GM18907 (cell line): ENCODE data around the gene TOR1B.

Experiments
- ATAC-seq: cut with Tn5 transposase; IDR thresholded peaks from one replicate; pipeline ENCODE4 v1.9.1; 2021; ENCODE audit warnings: mild to moderate bottlenecking, moderate library complexity; ENCODE audit not compliant: unreplicated experiment

The TOR1B gene

DNA sequence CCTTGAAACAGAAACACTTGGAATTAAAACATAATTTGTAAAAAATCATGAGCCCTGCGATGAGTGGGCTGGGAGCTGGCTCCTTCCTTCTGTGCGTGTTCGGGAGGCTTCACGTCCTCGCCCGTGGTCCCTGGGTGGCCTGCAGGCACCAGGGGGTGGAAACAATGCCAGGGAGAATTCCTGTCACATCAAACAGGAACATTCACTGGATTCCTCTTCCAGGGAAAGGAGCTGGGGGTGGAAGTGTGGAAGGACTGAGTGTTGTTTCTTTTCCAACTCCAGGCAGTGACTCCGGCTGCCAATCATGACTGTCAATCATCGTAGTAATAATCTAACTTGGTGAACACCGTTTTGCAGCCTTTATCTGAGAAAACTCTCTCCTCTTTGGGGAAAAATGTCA is 10.7 kb downstream of the TOR1B start:
- ATAC-seq = no peak

DNA sequence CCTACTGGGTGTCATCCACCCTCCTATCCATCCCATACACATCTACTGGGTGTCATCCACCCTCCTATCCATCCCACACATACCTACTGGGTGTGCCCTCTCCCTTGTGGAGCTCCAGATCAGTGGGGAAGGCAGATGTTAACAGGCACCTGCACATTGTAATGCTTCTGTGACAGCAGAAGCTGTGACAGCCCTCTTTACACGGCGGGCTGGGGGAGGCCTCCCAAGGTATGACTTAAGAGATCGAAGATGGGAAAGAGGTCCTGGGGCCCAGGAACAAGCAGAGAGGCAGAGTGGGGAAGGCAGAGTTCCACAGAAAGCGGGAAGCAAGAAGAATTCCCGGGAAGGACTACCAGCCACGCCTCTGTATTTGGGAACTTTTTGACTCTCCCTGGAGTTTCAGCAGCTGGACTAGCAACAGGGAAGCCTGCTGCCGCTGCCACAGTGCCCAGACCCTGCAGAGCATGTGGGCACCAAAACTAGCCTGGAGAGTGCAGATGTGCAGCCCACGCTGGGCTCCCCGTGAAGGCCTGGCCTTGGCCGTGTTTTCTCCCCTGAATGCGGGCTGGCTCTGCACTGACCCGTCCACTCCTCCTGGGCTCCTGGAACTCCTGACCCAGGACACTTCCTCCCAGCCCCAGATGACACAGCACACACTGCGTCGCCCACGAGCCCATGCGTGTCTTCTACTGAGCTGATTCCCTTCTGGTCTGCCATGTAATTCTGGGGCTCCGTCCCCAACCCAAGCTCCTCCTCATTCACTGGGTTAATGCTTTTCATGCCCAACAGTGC is 11.6 kb downstream of the TOR1B start:
- ATAC-seq = no peak

DNA sequence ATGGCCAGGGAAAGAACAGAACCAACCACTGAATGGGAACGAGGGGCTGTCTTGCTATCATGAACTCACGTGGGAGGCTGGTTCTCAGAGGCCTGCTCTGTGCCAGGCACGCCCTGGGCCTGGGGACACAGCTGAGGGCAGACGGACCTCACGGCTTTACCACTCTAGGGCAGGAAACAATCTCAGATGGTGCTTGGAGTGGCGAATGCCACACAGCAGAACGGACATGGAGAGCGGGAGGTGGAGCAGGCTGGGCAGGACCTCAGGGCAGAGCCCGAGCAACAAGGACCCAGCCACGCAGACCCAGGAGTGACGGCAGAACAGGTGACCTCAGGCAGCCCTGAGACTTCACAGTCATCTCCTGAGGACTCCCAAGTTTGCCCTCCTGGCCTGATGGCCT is 12.3 kb downstream of the TOR1B start:
- ATAC-seq = no peak

DNA sequence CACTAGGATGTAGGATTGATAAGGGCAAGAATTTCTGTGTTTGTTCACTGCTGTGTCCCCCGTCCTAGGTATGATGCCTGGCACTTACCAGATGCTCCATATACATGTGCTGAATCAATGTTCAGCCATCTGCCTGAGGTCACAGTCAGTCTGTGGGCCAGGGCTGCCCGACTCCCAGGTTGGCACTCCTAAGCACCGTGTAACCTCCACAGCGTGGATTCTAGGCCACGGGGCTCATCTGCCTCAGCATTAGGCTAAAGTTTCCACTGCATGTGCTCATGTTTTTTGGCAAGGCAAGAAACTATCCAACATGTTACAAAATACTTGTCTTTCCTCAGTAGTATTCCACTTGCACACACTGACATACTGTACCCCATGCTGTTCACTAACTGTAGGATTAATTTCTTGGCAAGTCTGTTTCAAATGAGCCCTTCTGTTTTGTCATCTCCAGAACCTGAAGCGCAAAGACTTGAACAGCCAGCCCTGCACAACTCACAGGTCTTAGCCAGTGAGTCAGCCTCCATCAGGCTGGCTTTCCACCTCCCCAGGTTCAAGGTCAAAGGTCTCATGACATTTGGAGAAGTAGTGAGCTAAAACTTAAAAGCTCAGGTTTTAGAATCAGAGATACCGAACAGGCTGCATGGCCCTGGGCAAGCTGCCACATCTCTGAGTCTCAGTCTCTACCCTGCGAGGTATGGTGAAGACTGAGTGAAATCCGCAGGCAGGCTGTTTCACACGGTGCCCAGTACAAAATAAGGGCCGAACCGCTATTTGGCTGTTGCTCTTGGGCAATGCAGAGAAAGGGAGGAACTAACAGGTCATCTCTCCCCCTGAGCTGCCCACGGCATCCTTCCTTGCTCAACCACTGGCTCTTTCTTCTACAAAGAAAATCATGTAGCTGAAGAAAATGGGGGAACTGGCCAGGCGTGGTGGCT is 13.8 kb downstream of the TOR1B start:
- ATAC-seq = no peak

DNA sequence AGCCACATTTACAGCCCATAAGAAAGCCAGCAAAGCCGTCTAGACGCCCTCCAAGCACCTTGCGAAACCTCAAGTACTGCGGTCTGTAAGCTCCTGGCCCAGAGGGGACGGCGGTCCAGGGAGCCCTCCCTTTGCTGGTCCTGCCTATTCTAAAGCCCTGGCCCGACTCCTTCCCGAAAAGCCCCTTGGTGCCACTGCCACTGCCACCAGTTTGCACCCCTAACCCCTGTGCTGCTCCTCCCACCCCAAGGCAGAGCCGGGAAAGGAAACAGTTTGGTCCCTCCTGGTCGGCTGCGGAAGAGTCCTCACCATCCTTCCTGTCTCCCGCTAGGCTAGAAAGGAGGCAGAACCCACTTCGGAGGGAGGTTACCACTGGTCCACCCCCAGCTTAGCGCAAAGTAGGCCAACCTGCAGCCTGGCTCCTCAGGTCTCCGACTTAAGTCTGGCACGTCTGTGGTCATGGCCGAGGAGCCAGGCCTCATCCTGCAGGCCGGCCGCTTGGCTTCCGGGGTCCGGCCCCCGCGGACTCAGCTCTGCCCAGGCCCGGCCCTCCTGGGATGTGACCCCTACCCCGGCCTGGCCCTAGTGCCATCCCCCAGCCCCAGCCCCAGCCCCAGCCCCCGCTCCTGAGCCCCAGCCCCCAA is 20.0 kb downstream of the TOR1B start:
- no peak for ATAC-seq

DNA sequence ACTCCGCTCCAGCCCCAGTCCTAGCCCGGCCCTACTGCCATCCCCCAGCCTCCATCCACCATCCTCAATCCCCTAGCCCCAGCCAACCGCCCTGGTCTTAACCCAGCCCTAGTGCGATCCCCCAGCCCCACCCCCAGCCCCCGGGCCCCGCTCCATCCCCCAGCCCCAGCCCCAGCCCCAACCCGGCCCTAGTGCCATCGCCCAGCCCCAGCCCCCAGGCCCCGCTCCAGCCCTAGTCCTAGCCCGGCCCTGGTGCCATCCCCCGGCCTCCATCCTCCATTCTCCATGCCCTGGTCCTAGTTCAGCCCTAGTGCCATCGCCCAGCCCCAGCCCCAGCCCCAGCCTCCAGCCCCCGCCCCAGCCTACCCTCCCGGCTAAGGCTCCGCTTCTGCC is 20.6 kb downstream of the TOR1B start:
- ATAC-seq = no peak

DNA sequence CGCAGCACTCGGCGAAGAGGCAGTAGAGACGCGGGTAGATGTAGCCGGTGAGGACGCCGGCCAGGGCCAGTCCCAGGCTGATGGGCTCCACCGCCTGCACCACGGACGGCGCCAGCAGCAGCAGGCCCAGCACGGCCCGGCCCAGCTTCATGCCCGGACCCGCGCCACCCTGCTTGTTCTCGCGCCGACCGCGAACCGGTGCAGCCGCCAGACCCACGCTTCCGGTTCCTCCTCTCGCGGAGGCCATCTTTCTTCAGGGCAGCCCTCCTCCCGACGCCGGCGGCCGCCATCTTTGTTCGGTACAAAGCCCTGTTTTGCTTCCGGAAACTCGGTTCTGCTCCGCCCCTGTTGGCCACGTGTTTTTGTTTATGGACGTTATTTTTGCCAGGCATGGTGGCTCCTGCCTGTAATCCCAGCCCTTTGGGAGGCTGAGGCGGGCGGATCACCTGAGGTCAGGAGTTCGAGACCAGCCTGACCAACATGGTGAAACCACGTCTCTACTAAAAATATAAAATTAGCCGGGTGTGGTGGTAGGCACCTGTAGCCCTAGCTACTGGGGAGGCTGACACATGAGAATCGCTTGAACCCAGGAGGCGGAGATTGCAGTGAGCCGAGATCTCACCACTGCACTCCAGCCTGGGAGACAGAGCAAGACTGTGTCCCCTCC is 21.1 kb downstream of the TOR1B start, which contains the start of gene TOR1A:
Gene TOR1A (minus strand): TSS at position 202 of the 667 bp plus-strand sequence. CDS start 51 bp downstream, at position 151.
- peak; percentile 82 for ATAC-seq

DNA sequence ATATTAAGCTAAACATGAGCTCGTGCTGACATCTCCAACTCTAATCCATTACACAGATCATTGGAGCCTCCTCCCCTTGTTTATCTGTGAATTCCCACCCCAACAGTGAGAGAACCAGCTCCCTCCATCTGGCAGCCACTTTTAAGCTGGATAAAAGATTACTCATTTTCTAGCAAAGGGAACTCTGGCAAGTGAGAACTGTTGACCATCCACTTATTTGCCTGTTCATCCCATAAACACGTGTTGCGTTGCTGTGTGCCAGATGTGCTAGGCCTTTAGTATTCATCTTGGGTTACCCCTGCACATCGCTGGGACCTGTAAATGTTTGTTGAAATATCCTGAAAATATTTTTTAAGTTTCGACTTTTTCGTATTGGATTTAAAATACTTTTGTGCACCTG is 23.4 kb downstream of the TOR1B start:
- ATAC-seq = no peak

DNA sequence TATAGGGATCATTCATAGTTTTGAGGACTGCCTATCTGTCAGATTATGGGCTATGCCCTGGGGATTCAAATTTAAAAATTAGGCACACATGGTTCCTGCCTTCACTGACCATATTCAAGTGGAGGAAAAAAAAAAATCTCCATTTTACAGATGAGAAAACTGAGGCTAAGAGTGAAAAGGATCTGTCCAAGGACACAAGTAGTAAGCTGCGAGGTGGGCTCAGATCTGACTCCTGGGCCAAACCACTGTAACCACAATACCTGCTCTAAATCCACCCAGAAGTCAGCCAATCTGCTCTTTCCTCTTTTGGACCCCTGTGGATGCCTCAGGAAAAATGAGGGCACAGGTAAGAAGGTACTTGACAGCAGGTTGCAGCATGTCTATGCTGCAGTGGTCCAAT is 23.8 kb downstream of the TOR1B start:
- ATAC-seq = no peak

DNA sequence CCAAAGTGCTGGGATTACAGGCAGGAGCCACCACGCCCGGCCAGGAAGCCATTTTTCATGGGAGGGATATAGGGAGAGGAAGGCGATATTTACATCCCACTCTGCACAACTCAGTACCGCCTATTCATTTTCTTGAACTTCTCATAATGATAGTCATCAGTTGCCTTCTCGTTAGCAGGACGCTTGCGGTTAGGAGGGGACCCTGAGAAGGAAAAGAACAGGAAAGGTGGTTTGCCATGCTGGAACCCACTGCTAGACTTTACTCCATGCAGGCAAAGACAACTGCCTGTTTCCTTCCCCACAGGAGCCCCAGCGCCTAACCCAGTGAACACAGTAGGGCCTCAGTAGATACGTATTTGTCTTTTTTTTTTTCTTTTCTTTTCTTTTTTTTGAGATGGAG is 25.1 kb downstream of the TOR1B start:
- no peak for ATAC-seq

DNA sequence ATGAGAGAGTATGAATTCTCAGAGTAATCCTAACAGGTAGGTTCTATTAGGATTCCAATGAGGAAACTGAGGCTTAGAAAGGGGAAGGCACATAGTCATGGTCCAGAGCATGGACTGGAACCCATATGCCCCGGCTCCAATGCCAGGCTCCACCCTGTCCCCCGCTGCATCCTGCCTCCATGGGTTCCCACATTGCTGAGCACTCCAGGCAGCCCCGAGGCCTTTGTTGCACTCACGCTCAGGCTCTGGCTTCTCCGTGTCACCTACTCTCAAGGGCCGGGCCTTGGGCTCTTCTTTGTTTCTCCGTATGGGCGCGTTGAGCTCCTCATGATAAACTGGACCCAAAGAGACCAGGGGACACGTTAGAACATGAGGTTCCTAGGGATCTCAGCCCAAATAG is 26.0 kb downstream of the TOR1B start:
- ATAC-seq = no peak

DNA sequence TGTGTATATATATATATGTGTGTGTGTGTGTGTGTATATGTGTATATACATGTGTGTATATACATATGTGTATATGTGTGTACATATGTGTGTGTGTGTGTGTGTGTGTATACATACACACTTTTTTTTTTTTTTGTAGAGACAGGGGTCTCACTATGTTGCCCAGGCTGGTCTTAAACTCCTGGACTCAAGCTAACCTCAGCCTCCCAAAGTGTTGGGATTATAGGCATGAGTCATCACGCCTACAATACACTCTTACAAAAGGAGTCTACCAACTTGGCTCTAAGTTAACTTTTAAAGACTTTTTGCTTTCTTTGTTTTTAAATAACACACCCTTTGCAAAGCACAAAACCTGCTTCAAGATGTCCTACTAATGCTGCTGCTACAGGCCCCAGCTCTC is 30.0 kb downstream of the TOR1B start:
- no peak for ATAC-seq

DNA sequence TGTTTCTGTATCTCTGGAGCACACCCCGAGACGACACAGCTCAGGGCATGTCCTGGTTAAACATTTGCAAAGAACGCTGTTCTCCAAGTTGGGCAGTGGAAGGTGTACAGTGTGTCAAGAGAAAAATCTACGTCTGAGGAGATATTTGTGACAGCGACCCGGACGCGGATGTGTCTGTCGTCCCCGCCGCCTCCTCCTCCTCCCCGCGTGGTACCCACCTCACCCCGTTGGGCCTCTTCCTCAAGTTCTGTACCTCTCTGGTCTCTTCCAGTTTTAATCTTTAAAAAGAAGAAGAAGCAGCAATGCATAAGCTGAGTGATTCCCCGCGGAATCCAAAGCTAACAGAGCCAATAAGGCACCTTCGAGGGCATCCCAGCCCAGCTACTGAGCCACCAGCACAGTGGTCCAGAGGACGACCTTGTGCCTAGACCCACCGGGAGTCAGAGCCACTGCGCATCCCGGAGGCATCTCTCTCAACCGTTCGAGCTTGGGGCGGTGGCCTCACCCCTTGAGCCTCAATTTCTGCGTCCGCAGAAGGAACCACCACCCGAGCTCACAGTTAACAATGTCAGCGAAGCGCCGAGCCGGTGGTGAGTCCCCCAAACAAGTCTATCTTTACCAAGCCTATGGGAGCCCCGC is 31.6 kb downstream of the TOR1B start:
- peak; percentile 30 for ATAC-seq

DNA sequence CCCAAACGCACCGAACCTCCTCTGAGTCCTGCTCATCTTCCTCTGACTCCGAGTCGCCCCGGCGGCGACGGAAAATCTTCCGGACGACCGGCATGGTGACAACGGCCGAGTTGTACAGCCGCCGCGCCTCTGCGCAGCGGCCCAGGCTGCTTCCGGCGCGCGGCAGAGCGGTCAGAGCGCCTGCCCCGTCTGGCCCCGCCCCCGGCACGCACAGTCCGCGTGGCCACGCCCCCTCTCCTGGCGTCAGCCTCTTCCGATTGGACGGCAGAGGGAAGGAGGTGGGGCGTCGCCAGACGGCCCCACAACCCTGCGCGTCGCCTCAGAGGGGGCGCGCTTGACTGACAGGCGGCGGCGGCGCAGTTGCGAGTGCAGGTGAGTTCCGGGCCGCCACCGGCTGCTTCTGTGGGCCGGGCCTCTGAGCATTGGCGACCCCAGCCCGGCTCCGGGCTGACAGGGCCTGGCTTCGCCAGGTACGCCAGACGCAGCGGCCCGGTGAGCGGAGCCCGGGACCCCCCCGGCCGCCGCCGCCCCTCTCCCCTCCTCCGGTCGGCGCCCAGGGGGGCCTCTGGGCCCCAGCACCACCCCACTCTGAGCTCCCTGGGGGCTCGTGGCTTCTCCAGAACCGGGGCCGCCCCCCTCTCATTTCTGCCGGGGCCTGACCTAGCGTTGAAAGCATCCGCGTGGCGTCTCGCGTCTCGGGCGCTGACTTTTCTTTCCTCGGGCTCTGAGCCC is 32.3 kb downstream of the TOR1B start, which contains the start of the genes C9orf78 and USP20:
Gene C9orf78 (minus strand): TSS at position 148 of the 732 bp plus-strand sequence. CDS start 54 bp downstream, at position 94.
Gene USP20 (plus strand): TSS at position 331 of the 732 bp plus-strand sequence. CDS start 17,098 bp downstream, outside the sequence.
- peak; percentile 85 for ATAC-seq

DNA sequence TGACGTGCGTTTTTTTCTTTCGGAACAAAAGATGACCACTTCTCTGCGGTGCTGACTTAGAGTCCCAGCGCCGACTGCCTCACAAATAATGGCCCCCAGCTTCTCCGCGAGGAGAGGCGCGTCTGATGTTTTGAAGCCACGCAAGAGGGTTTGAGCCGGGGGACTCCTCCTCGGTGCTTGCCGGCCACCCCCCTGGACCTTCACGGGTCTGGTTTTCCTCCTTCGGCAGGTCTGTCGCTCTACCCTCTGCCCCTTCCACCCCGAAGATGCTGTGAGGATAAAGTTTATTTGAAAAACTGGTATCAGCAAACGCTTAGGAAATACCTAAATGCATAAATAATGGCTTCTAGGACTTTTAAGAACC is 32.9 kb downstream of the TOR1B start:
- no peak for ATAC-seq

DNA sequence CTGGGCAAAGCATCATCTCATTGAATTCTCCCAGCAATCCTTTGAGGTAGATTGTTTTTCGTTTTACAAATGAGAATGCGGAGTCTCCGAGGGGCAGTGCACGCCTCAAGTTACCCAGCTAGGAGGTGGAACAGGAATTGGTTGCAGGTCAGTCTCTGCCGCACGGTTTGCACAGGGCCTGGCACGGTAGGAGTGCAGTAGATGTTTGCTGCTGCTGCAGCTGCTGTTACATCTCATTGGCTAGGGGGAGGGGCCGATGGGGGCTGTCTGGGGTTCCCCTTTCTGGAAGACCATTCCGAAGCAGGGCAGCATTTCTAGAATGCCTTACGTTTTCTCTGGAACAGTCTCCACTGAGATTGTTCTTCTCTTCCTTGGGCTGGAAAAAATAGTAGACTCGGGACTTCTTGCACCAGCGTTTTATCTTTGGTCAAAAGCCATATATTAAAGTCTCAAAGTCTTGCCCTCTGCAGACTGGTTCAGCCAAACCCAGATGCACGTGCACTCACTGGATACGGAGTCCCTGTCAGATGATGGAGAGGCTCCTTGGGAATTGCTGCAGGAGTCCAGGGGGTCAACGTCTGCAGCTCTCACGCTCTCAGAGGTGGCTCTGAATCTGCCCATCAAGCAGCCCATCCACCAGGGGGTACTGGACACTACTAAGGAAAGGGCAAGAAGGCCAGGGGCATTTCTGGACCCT is 33.5 kb downstream of the TOR1B start:
- ATAC-seq = no peak

DNA sequence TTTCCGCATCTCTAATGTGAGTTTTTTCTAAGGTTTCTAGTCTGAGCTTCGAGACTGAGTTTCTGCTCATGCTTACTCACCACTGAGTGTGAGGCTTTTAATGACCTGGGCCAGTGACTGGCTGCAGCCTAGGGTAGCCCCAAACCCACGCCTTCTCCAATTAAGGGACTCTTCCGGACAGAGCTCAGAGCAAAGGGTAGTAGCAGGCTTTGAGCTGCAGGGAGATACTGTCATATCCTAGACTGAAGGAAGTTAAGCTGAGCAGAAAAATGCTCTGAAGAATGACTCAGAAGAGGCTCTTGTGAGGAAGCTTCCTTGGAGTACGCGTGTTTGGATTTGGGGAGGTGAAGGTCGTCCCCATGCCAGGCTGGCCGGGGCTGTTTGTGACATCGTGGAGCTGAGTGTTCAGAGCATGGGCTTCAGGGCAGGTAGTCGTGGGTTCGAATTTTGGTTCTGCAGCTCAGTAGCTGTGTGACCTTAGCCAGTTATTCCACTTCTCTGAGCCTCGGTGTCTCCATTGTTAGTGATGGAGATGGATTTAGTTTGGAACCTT is 35.8 kb downstream of the TOR1B start:
- no peak for ATAC-seq

DNA sequence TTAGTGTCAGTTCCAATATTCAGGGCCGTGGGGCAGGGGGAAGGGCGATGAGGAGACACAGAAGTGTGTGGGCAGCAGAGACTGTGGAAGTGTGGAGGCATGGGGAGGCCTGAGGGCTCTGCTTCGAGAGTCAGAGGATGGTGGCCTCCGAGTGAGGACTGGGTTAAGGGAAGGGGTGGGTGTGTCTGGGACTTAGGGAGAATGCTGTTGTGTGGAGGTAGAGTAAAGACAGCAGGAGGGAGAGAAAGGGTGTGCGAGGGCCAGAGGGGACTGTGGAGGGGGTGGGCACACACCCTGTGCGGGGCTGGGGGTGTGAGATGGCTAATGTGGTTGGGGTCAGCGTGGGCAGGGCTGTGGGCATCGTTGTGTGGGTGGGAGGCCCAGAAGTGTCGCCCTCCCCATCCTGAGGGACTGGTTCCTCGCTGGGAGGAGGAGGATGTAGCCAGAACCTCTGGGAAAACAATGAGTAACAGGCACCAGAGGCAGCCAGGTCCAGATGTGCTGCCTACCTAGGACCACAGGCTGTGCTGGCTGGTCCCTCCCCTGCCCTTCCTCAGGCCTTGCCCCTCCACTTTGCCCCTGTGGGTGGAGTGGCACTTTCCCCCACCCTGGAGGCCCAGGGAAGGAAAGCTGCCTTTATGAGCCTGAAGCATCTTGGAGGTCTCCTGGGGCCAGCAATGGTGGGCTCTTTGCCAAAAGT is 36.5 kb downstream of the TOR1B start:
- ATAC-seq = no peak
